Vagina (tissue), 2 donors: Measurements from ENCODE around the gene EPAS1.

Experiments
- CTCF ChIP-seq, 3 experiments: fragments of 450-650 bp in 2 of 3; fragments of 200-600 bp in 1 of 3; sonication (generic) in 1 of 3; IDR thresholded peaks; one replicate each; pipeline ENCODE4 v1.5.1; 2017 to 2019; ENCODE audit warnings: antibody characterized with exemption in 3 of 3, mild to moderate bottlenecking in 2 of 3, moderate library complexity in 2 of 3
- POLR2A ChIP-seq, 2 donors: fragments of 450-650 bp; IDR thresholded peaks; one replicate each; pipeline ENCODE4 v1.6.1; 2017; ENCODE audit warnings: antibody characterized with exemption in 2 of 2, mild to moderate bottlenecking in 2 of 2, moderate library complexity in 2 of 2
- POLR2AphosphoS5 ChIP-seq, 2 donors: sonication (generic); formaldehyde crosslinking; IDR thresholded peaks; one replicate each; pipeline ENCODE4 v1.9.0; 2017; ENCODE audit warnings: antibody characterized with exemption in 2 of 2, mild to moderate bottlenecking in 2 of 2, low read depth in 1 of 2; ENCODE audit not compliant: insufficient read depth in 1 of 2

GRCh38 chr2:46380038-46380940 lies 83.1 kb downstream of the EPAS1 start:
- TF ChIP-seq CTCF (IDR thresholded peaks at IDR 0.05): no peak
- TF ChIP-seq POLR2AphosphoS5 (IDR thresholded peaks at IDR 0.05; ENCODE audit: insufficient read depth in 1 of 2, low read depth in 1 of 2): no peak
- no peak for TF ChIP-seq POLR2A (IDR thresholded peaks at IDR 0.05)
